DND-41 (cell line): ENCODE results near the gene ACAD9.

Experiments used
- ATAC-seq: fragments of 200-7000 bp; cut with Tn5 transposase; 3 replicates; pipeline ENCODE4 v1.9.1; 2021; ENCODE audit warnings: low read depth; ENCODE audit not compliant: insufficient read depth
- DNase-seq: peaks from one replicate; pipeline ENCODE4 v3.0.0-alpha.2; 2020
- H2AFZ ChIP-seq: 2 replicates; pipeline ENCODE4 v1.6.0; 2012; ENCODE audit warnings: low read depth, low read length
- H3K27ac ChIP-seq: 2 replicates; pipeline ENCODE4 v1.5.1; 2012; ENCODE audit warnings: low read length, inconsistent platforms
- H3K27me3 ChIP-seq: fragments of 200-600 bp; sonication (generic); 2 replicates; pipeline ENCODE4 v1.6.0; 2012; ENCODE audit warnings: low read length, mild to moderate bottlenecking, inconsistent platforms; ENCODE audit not compliant: insufficient read depth, poor library complexity
- H3K36me3 ChIP-seq: 2 replicates; pipeline ENCODE4 v1.5.1; 2012; ENCODE audit warnings: low read length, inconsistent platforms; ENCODE audit not compliant: insufficient read depth
- H3K4me1 ChIP-seq: 2 replicates; pipeline ENCODE4 v1.5.1; 2012; ENCODE audit warnings: mild to moderate bottlenecking, low read length; ENCODE audit not compliant: insufficient read depth
- H3K4me2 ChIP-seq: 2 replicates; pipeline ENCODE4 v1.6.0; 2012; ENCODE audit warnings: mild to moderate bottlenecking, moderate library complexity, low read length, inconsistent platforms; ENCODE audit not compliant: insufficient read depth
- H3K4me3 ChIP-seq, 2 experiments: fragments of 200-600 bp in 1 of 2; shearing (Covaris generic) in 1 of 2; 2 replicates each; pipeline ENCODE4 v1.5.1; 2012 to 2016; ENCODE audit warnings: inconsistent platforms in 2 of 2, low read length in 2 of 2, mild to moderate bottlenecking in 2 of 2, low read depth in 1 of 2, moderate library complexity in 1 of 2
- H3K79me2 ChIP-seq: 2 replicates; pipeline ENCODE4 v1.6.0; 2012; ENCODE audit warnings: low read length, inconsistent platforms; ENCODE audit not compliant: insufficient read depth
- H3K9ac ChIP-seq: 2 replicates; pipeline ENCODE4 v1.6.0; 2012; ENCODE audit warnings: low read depth, mild to moderate bottlenecking, inconsistent platforms, low read length, moderate library complexity
- H3K9me3 ChIP-seq: 2 replicates; pipeline ENCODE4 v1.5.1; 2012; ENCODE audit warnings: low read length, moderate library complexity, mild to moderate bottlenecking, inconsistent platforms; ENCODE audit not compliant: insufficient read depth, severe bottlenecking
- H4K20me1 ChIP-seq: 2 replicates; pipeline ENCODE4 v1.6.0; 2012; ENCODE audit warnings: low read length; ENCODE audit not compliant: insufficient read depth
- CTCF ChIP-seq: IDR thresholded peaks from 2 replicates; pipeline ENCODE4 v1.5.1; 2012; ENCODE audit warnings: borderline replicate concordance, low read length, moderate library complexity, mild to moderate bottlenecking; ENCODE audit not compliant: poor library complexity, severe bottlenecking; ENCODE audit errors: extremely low read depth
- EZH2 ChIP-seq: IDR thresholded peaks from 3 replicates; pipeline ENCODE4 v1.6.1; 2012; ENCODE audit warnings: borderline replicate concordance, low read depth, mild to moderate bottlenecking, moderate library complexity, low read length, inconsistent platforms; ENCODE audit not compliant: severe bottlenecking

The ACAD9 gene

GRCh38 chr3:128945878-128946175 lies 66.4 kb downstream of the ACAD9 start:
- Histone ChIP-seq H3K79me2 (no peaks in the 10 kb centered on the region), H3K27ac (no peak overlapping the region), H2AFZ (no peak overlapping the region), H4K20me1 (no peaks in the 10 kb centered on the region), H3K9me3 (no peaks in the 10 kb centered on the region), H3K4me1 (no peaks in the 10 kb centered on the region), H3K36me3 (no peaks in the 10 kb centered on the region), H3K4me3 (no peak overlapping the region), H3K9ac (no peak overlapping the region), H3K27me3 (no peaks in the 10 kb centered on the region), H3K4me2 (no peak overlapping the region)
- TF ChIP-seq EZH2 (no peak), CTCF (no peak)
- ATAC-seq (no peak), DNase-seq (no peak)

- DNase-seq (no peak), ATAC-seq (no peak)
- Histone ChIP-seq H2AFZ (no peak overlapping the region), H3K4me2 (no peak overlapping the region), H3K79me2 (no peaks in the 10 kb centered on the region), H4K20me1 (no peaks in the 10 kb centered on the region), H3K4me3 (no peak overlapping the region), H3K4me1 (no peaks in the 10 kb centered on the region), H3K27ac (no peak overlapping the region), H3K9me3 (no peaks in the 10 kb centered on the region), H3K36me3 (no peaks in the 10 kb centered on the region), H3K9ac (no peak overlapping the region), H3K27me3 (no peaks in the 10 kb centered on the region)
- no peak for TF ChIP-seq EZH2
- no peak for TF ChIP-seq CTCF
Observed at GRCh38 chr3:128946411-128946810, 67.0 kb downstream of the ACAD9 start.

GRCh38 chr3:128949158-128949557 lies 69.7 kb downstream of the ACAD9 start:
- no peak overlapping the region for H3K4me2 ChIP-seq
- no peaks in the 10 kb centered on the region for H4K20me1 ChIP-seq
- no peaks in the 10 kb centered on the region for H3K79me2 ChIP-seq
- no peak for ATAC-seq
- no peaks in the 10 kb centered on the region for H3K9me3 ChIP-seq
- no peak for DNase-seq
- TF ChIP-seq CTCF, result no peak
- TF ChIP-seq EZH2, result no peak
- H3K4me1 ChIP-seq, result no peaks in the 10 kb centered on the region
- no peak overlapping the region for H3K9ac ChIP-seq
- H3K4me3 ChIP-seq, result no peak overlapping the region
- no peaks in the 10 kb centered on the region for H3K27me3 ChIP-seq
- no peak overlapping the region for H3K27ac ChIP-seq
- no peaks in the 10 kb centered on the region for H3K36me3 ChIP-seq
- no peak overlapping the region for H2AFZ ChIP-seq

- no peak overlapping the region for H3K9ac ChIP-seq
Observed at GRCh38 chr3:128950223-128950938, 71.0 kb downstream of the ACAD9 start.

More at GRCh38 chr3:128950223-128950938, 71.0 kb downstream of the ACAD9 start:
- H3K79me2 ChIP-seq, result no peaks in the 10 kb centered on the region
- H3K4me3 ChIP-seq, result no peak overlapping the region
- no peaks in the 10 kb centered on the region for H4K20me1 ChIP-seq
- H3K27me3 ChIP-seq, result no peaks in the 10 kb centered on the region
- H3K9me3 ChIP-seq, result no peaks in the 10 kb centered on the region
- H3K27ac ChIP-seq, result no peak overlapping the region
- TF ChIP-seq CTCF (peak; percentile 49), EZH2 (no peak)
- DNase-seq (peak; percentile 18), ATAC-seq (peak; percentile 66)
- H3K36me3 ChIP-seq, result no peaks in the 10 kb centered on the region
- no peak overlapping the region; the same call in 1 of the 2 replicates for H2AFZ ChIP-seq
- no peaks in the 10 kb centered on the region for H3K4me1 ChIP-seq
- H3K4me2 ChIP-seq, result no peak overlapping the region
